A673 (cell line): ENCODE results near the gene OSTN.

Source experiments
- CTCF ChIP-seq: fragments of 300-800, 200-600 bp; sonication (generic); conservative IDR thresholded peaks from 2 replicates; pipeline ENCODE4 v1.5.1; 2017; ENCODE audit warnings: low read depth, mild to moderate bottlenecking, antibody characterized with exemption, low read length, moderate library complexity, mixed read lengths
- EZH2 ChIP-seq: fragments of 200-600 bp; sonication (generic); IDR thresholded peaks from 2 replicates; pipeline ENCODE4 v1.6.1; 2017; ENCODE audit warnings: borderline replicate concordance, low read depth, mild to moderate bottlenecking, mixed read lengths, antibody characterized with exemption, low read length; ENCODE audit not compliant: poor library complexity, severe bottlenecking

GRCh38 chr3:191257286-191257685 is 58.2 kb downstream of the OSTN start:
- no peak for TF ChIP-seq CTCF
- TF ChIP-seq EZH2, result no peak
